DND-41 (cell line): ENCODE measurements around the gene SYNC.

Source experiments
- ATAC-seq: fragments of 200-7000 bp; cut with Tn5 transposase; 3 replicates; pipeline ENCODE4 v1.9.1; 2021; ENCODE audit warnings: low read depth; ENCODE audit not compliant: insufficient read depth
- DNase-seq: peaks from one replicate; pipeline ENCODE4 v3.0.0-alpha.2; 2020
- H2AFZ ChIP-seq: 2 replicates; pipeline ENCODE4 v1.6.0; 2012; ENCODE audit warnings: low read depth, low read length
- H3K27ac ChIP-seq: 2 replicates; pipeline ENCODE4 v1.5.1; 2012; ENCODE audit warnings: low read length, inconsistent platforms
- H3K27me3 ChIP-seq: fragments of 200-600 bp; sonication (generic); 2 replicates; pipeline ENCODE4 v1.6.0; 2012; ENCODE audit warnings: low read length, mild to moderate bottlenecking, inconsistent platforms; ENCODE audit not compliant: insufficient read depth, poor library complexity
- H3K36me3 ChIP-seq: 2 replicates; pipeline ENCODE4 v1.5.1; 2012; ENCODE audit warnings: low read length, inconsistent platforms; ENCODE audit not compliant: insufficient read depth
- H3K4me1 ChIP-seq: 2 replicates; pipeline ENCODE4 v1.5.1; 2012; ENCODE audit warnings: mild to moderate bottlenecking, low read length; ENCODE audit not compliant: insufficient read depth
- H3K4me2 ChIP-seq: 2 replicates; pipeline ENCODE4 v1.6.0; 2012; ENCODE audit warnings: mild to moderate bottlenecking, moderate library complexity, low read length, inconsistent platforms; ENCODE audit not compliant: insufficient read depth
- H3K4me3 ChIP-seq, 2 experiments: fragments of 200-600 bp in 1 of 2; shearing (Covaris generic) in 1 of 2; 2 replicates each; pipeline ENCODE4 v1.5.1; 2012 to 2016; ENCODE audit warnings: inconsistent platforms in 2 of 2, low read length in 2 of 2, mild to moderate bottlenecking in 2 of 2, low read depth in 1 of 2, moderate library complexity in 1 of 2
- H3K79me2 ChIP-seq: 2 replicates; pipeline ENCODE4 v1.6.0; 2012; ENCODE audit warnings: low read length, inconsistent platforms; ENCODE audit not compliant: insufficient read depth
- H3K9ac ChIP-seq: 2 replicates; pipeline ENCODE4 v1.6.0; 2012; ENCODE audit warnings: low read depth, mild to moderate bottlenecking, inconsistent platforms, low read length, moderate library complexity
- H3K9me3 ChIP-seq: 2 replicates; pipeline ENCODE4 v1.5.1; 2012; ENCODE audit warnings: low read length, moderate library complexity, mild to moderate bottlenecking, inconsistent platforms; ENCODE audit not compliant: insufficient read depth, severe bottlenecking
- H4K20me1 ChIP-seq: 2 replicates; pipeline ENCODE4 v1.6.0; 2012; ENCODE audit warnings: low read length; ENCODE audit not compliant: insufficient read depth
- EZH2 ChIP-seq: IDR thresholded peaks from 3 replicates; pipeline ENCODE4 v1.6.1; 2012; ENCODE audit warnings: borderline replicate concordance, low read depth, mild to moderate bottlenecking, moderate library complexity, low read length, inconsistent platforms; ENCODE audit not compliant: severe bottlenecking
- TF ChIP-seq, protein P1 (sequence below): IDR thresholded peaks from 2 replicates; pipeline ENCODE4 v1.5.1; 2012; ENCODE audit warnings: borderline replicate concordance, low read length, moderate library complexity, mild to moderate bottlenecking; ENCODE audit not compliant: poor library complexity, severe bottlenecking; ENCODE audit errors: extremely low read depth

The SYNC gene

GRCh38 chr1:32659581-32659980 is 43.0 kb downstream of the SYNC start:
- TF ChIP-seq, protein P1, sequence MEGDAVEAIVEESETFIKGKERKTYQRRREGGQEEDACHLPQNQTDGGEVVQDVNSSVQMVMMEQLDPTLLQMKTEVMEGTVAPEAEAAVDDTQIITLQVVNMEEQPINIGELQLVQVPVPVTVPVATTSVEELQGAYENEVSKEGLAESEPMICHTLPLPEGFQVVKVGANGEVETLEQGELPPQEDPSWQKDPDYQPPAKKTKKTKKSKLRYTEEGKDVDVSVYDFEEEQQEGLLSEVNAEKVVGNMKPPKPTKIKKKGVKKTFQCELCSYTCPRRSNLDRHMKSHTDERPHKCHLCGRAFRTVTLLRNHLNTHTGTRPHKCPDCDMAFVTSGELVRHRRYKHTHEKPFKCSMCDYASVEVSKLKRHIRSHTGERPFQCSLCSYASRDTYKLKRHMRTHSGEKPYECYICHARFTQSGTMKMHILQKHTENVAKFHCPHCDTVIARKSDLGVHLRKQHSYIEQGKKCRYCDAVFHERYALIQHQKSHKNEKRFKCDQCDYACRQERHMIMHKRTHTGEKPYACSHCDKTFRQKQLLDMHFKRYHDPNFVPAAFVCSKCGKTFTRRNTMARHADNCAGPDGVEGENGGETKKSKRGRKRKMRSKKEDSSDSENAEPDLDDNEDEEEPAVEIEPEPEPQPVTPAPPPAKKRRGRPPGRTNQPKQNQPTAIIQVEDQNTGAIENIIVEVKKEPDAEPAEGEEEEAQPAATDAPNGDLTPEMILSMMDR: no peak
- TF ChIP-seq EZH2: no peak
- ATAC-seq: no peak
- H3K9ac ChIP-seq: no peak overlapping the region
- H3K27ac ChIP-seq: no peak overlapping the region
- no peak overlapping the region for H3K4me2 ChIP-seq
- H3K4me3 ChIP-seq: no peak overlapping the region
- H3K4me1 ChIP-seq: peaks cover 35% of the 10 kb centered on the region
- peaks cover 91% of the 10 kb centered on the region for H3K79me2 ChIP-seq
- H4K20me1 ChIP-seq: peaks cover 67% of the 10 kb centered on the region
- no peak for DNase-seq
- H3K27me3 ChIP-seq: no peaks in the 10 kb centered on the region
- H2AFZ ChIP-seq: no peak overlapping the region
- H3K36me3 ChIP-seq: peaks cover 97% of the 10 kb centered on the region
- H3K9me3 ChIP-seq: no peaks in the 10 kb centered on the region

DNA sequence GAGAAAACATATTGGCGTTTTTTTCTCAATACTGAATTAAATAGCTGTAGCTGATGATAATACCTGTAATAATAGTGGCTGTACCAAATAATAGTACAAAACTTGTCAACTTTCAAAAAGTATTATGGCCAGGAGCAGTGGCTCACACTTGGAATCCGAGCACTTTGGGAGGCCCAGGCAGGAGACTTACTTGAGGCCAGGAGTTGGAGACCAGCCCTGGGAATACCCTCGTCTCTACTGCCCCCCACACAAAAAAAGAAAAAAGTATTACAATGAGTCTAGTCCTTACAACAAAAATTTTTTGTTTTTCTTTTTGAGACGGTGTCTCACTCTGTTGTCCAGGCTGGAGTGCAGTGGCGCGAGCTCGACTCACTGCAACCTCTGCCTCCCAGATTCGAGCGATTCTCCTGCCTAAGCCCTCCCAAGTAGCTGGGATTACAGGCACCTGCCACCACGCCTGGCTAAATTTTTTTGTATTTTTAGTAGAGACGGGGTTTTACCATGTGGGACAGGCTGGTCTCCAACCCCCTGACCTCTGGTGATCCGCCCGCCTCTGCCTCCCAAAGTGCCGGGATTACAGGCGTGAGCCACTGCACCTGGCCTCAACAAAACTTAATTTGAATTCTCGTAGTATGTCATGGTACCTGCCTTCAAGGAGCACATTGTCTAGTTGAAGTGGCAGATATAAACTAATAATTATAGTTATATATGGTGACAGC is 50.2 kb downstream of the SYNC start:
- Histone ChIP-seq H3K9me3 (no peaks in the 10 kb centered on the region), H3K4me3 (peak overlapping the region; percentile 70 to 85; a peak in 3 of 4 replicates), H3K27ac (peak overlapping the region; percentile 98), H3K79me2 (peaks cover 93% of the 10 kb centered on the region), H3K4me1 (peaks cover 69% of the 10 kb centered on the region), H3K27me3 (no peaks in the 10 kb centered on the region), H2AFZ (no peak overlapping the region), H3K9ac (peak overlapping the region; percentile 93), H3K4me2 (peak overlapping the region; percentile 80), H3K36me3 (peaks cover 59% of the 10 kb centered on the region), H4K20me1 (peaks cover 36% of the 10 kb centered on the region)
- no peak for DNase-seq
- no peak for ATAC-seq
- TF ChIP-seq, protein P1: no peak
- no peak for TF ChIP-seq EZH2

DNA sequence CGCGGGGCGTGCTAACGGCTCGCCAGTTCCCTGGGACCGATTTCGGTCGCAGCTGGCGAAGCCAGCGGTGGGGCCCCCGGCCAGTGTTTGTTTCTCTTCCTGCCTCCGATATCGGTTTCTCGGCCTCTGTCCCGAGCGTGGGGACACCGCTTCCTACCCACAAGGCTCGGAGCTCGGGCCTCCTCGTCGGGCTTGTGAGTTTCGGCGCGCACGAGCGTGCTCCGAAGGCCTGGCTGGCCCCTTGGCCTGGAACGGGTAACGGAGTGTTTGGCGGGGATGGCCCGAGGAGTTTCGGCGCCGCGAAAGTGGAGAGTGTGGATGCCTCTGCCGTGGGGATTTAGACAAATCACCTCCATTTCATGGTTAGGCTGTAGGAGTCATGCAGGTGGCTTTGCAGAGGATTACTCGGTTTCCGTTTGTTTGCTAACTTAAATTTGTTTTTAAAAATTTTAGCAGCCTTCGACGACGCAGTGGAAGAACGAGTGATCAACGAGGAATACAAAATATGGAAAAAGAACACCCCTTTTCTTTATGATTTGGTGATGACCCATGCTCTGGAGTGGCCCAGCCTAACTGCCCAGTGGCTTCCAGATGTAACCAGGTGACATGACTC is 51.0 kb downstream of the SYNC start:
- Histone ChIP-seq H3K27me3 (no peaks in the 10 kb centered on the region), H3K9me3 (no peaks in the 10 kb centered on the region), H3K27ac (peak overlapping the region; percentile 98), H3K36me3 (peaks cover 55% of the 10 kb centered on the region), H4K20me1 (peaks cover 28% of the 10 kb centered on the region), H2AFZ (peak overlapping the region; percentile 82), H3K79me2 (peaks cover 93% of the 10 kb centered on the region), H3K4me1 (peaks cover 61% of the 10 kb centered on the region), H3K4me3 (peak overlapping the region; percentile 70 to 85), H3K9ac (peak overlapping the region; percentile 93), H3K4me2 (peak overlapping the region; percentile 80)
- TF ChIP-seq, protein P1: no peak
- no peak for TF ChIP-seq EZH2
- DNase-seq: no peak
- peak; percentile 4; the same call in 2 of the 3 replicates for ATAC-seq
